HFFc6 (cell line): ENCODE measurements around the gene ADORA2A. TPM values are rescaled to one million over a fixed set of nuclear protein-coding genes. Genes with fewer than 3 reads are reported as not detected.

Source experiments
- DNase-seq: peaks from one replicate; pipeline ENCODE4 v3.0.0-alpha.2; 2018
- H3K27ac Mint-ChIP-seq: 2 replicates; pipeline ENCODE4 v1.8.0; 2020; ENCODE audit warnings: mild to moderate bottlenecking, mixed read lengths
- H3K27me3 Mint-ChIP-seq: 2 replicates; pipeline ENCODE4 v1.8.0; 2021; ENCODE audit warnings: mild to moderate bottlenecking, moderate library complexity, mixed read lengths; ENCODE audit not compliant: insufficient read depth
- H3K36me3 Mint-ChIP-seq: 2 replicates; pipeline ENCODE4 v1.8.0; 2021; ENCODE audit warnings: low read depth, mixed read lengths
- H3K4me1 Mint-ChIP-seq: 2 replicates; pipeline ENCODE4 v1.8.0; 2020; ENCODE audit warnings: low read depth, mixed read lengths
- H3K4me3 Mint-ChIP-seq: 2 replicates; pipeline ENCODE4 v1.8.0; 2020; ENCODE audit warnings: mild to moderate bottlenecking, moderate library complexity, mixed read lengths
- H3K9me3 Mint-ChIP-seq: 2 replicates; pipeline ENCODE4 v1.8.0; 2020; ENCODE audit warnings: mild to moderate bottlenecking, mixed read lengths
- long read RNA-seq: library from polyadenylated mRNA; unstranded; transcript quantifications from one replicate; pipeline ENCODE4 v2.0.0, GENCODE V29; 2019
- total RNA-seq, 6 experiments: library from RNA; stranded (reverse); fragmentation: NEBNext Ultra II Directional; extraction: Animal tissue kit (Norgen Biotek cat#: 25700); gene quantifications; 2 replicates in 1 of 6; 3 replicates in 5 of 6; pipeline ENCODE4 v1.2.3, GENCODE V29; 2021
- TF ChIP-seq, protein P1 (sequence below): fragments of 200-600 bp; sonication (generic); IDR thresholded peaks from 2 replicates; pipeline ENCODE4 v1.5.0; 2021; ENCODE audit warnings: antibody characterized with exemption, mild to moderate bottlenecking

ADORA2A gene
- 1 to 10 TPM; 1.1 to 2.9 (median 1.4) TPM for total RNA-seq
- long read RNA-seq, partial matches to known transcripts: 2 of 3 reads
- long read RNA-seq, other reads (novel, unspliced or antisense): 1 of 3 reads

DNA sequence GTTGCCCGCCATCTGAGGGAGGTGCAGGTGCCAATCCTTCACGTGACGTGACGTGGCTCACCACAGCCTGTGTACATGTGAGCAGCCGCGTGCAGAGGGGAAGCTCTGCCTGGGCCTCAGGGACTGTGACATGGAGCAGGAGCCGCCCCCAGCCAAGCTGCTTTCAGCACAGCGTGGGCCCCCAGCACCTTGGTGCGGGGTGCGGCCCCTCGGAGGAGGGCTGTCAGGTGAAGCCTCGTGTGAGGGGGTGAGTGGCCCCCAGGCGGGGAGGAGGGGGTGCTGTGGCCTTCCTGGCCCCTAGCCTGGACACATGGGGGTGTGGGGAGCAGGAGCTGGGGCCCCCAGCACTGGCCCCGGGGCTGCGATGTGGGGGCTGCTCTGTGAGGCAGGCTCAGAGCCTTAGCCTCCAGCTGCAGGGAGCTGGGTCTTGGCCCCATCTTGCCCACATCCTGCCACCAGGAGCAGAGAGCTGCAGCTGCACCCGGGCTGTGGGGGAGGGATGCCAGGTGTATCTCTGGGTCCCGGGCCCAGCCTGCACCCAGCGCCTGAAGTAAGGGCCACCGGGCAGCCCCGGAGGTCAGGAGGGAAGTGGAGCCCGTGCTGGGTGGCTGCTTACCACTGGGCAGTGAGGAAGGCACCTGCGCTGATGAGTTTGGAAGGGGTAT lies at the start of gene ADORA2A:
Gene ADORA2A, plus strand, starts transcription at position 100 of the 665 bp plus-strand sequence. CDS start 5,806 bp downstream, outside the sequence.
- Mint-ChIP-seq H3K9me3 (no peaks in the 10 kb centered on the region), H3K36me3 (no peaks in the 10 kb centered on the region), H3K27ac (no peak within 1 kb of the TSS), H3K4me1 (peaks cover 20% of the 10 kb centered on the region), H3K4me3 (no peak within 1 kb of the TSS), H3K27me3 (peaks cover 4% of the 10 kb centered on the region)
- no peak for DNase-seq
- TF ChIP-seq, protein P1, sequence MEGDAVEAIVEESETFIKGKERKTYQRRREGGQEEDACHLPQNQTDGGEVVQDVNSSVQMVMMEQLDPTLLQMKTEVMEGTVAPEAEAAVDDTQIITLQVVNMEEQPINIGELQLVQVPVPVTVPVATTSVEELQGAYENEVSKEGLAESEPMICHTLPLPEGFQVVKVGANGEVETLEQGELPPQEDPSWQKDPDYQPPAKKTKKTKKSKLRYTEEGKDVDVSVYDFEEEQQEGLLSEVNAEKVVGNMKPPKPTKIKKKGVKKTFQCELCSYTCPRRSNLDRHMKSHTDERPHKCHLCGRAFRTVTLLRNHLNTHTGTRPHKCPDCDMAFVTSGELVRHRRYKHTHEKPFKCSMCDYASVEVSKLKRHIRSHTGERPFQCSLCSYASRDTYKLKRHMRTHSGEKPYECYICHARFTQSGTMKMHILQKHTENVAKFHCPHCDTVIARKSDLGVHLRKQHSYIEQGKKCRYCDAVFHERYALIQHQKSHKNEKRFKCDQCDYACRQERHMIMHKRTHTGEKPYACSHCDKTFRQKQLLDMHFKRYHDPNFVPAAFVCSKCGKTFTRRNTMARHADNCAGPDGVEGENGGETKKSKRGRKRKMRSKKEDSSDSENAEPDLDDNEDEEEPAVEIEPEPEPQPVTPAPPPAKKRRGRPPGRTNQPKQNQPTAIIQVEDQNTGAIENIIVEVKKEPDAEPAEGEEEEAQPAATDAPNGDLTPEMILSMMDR: no peak

DNA sequence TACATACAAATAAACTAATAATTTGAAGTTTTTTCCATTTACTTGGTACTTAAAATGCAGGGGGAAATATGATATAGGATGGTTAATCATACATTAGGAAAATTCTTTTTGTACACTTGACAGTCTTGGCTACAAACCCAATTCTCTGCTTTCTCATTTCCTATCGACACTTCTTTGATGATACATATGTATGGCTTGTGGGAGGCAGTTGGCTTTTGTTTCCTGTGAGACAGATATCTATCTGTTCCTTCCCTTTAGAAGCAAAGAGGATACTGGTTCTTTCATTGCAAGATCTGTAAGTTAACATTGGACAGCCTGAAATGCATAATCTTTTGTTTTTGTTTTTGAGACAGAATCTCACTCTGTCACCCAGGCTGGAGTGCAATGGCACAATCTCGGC lies 47.9 kb upstream of the ADORA2A start:
- peak overlapping the region; percentile 25; the same call in 1 of the 2 replicates for H3K4me3 Mint-ChIP-seq
- peak; percentile 39 for DNase-seq
- TF ChIP-seq, protein P1: no peak
- no peaks in the 10 kb centered on the region for H3K9me3 Mint-ChIP-seq
- H3K27me3 Mint-ChIP-seq: peaks cover 2% of the 10 kb centered on the region; the same call in 1 of the 2 replicates
- peak overlapping the region; percentile 70 for H3K27ac Mint-ChIP-seq
- H3K36me3 Mint-ChIP-seq: peaks cover 31% of the 10 kb centered on the region
- peaks cover 26% of the 10 kb centered on the region for H3K4me1 Mint-ChIP-seq

DNA sequence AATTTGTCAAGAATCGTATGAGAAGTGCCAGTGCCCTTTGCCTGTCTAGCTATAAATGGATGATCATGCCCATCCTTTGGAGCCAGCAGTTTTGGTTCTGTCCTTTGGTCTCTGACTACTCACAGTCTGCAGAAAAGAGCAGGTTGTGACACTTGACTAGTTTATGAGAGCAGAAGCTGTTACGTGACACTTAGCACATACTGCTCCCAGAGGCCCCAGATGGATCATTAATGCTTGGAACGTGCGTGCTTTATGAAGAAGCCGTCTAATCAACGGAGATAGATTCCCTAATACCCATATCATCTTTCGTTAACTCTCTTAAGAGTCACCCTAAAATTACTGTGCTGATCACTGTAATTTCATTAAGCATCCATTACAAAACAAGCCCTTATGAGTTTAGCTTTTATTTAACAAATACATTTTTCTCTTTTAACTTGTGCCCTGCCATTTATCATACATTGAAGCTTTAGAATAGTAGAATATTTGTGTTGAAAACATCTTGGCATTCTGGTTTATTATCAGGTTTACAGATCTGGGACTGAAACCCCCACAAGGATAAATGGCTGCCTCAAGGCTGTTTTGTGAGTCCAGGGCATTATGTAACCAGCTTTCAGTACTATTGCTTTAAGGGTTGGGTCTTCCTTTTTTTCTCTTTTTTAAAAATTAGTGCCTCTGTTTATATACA lies 47.0 kb upstream of the ADORA2A start:
- TF ChIP-seq, protein P1: no peak
- no peak for DNase-seq
- Mint-ChIP-seq H3K27me3 (peaks cover 2% of the 10 kb centered on the region; the same call in 1 of the 2 replicates), H3K4me3 (peak overlapping the region; percentile 25; the same call in 1 of the 2 replicates), H3K36me3 (peaks cover 24% of the 10 kb centered on the region), H3K9me3 (no peaks in the 10 kb centered on the region), H3K4me1 (peaks cover 26% of the 10 kb centered on the region), H3K27ac (peak overlapping the region; percentile 70; the same call in 1 of the 2 replicates)

DNA sequence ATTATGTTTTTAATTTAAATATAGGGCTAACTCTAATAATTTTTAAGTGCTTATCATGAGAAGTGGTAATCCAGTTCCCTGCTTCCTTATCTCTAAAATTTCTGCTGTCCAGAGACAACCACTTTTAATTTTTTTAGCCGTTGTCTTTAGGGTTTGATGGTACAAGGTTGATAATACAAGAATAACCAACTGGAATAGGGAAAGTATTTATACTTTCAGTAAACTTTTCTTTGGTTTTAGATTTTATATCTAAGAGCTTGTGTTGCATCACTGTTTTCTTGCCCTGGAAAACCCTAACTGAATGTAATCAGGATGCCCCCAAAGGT lies 46.5 kb upstream of the ADORA2A start:
- H3K4me1 Mint-ChIP-seq: peaks cover 26% of the 10 kb centered on the region
- peaks cover 23% of the 10 kb centered on the region for H3K36me3 Mint-ChIP-seq
- H3K9me3 Mint-ChIP-seq: no peaks in the 10 kb centered on the region
- H3K4me3 Mint-ChIP-seq: no peak overlapping the region
- H3K27me3 Mint-ChIP-seq: peaks cover 2% of the 10 kb centered on the region; the same call in 1 of the 2 replicates
- no peak for DNase-seq
- no peak overlapping the region for H3K27ac Mint-ChIP-seq
- TF ChIP-seq, protein P1: no peak

DNA sequence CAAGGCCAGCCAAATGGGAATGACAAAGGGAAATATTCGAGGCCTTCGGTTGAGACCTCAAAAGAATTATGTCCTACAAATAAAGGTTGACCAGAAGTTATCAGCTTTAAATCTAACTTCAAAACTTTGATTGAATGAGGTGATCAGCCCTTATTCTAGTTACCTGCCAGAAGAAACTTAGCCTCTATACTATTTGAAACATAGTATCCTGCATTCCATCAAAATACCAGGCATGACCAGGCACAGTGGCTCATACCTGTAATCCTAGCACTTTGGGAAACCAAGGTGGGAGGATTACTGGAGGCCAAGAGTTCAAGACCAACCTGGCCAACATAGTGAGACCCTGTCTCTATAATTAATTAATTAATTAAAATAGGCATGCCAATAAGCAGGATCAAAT lies 44.3 kb upstream of the ADORA2A start:
- TF ChIP-seq, protein P1: no peak
- DNase-seq: no peak
- Mint-ChIP-seq H3K9me3 (no peaks in the 10 kb centered on the region), H3K27ac (no peak overlapping the region), H3K4me3 (no peak overlapping the region), H3K27me3 (peaks cover 2% of the 10 kb centered on the region; the same call in 1 of the 2 replicates), H3K4me1 (peaks cover 33% of the 10 kb centered on the region), H3K36me3 (peaks cover 16% of the 10 kb centered on the region)
